Liver (tissue), 9 donors: Measurements from ENCODE around the gene RAPGEF4. TPM values are rescaled to one million over a fixed set of nuclear protein-coding genes. Genes with fewer than 3 reads are reported as not detected.

Source experiments
- DNase-seq: peaks from one replicate; pipeline ENCODE4 v3.0.0-alpha.2; 2017; ENCODE audit warnings: low spot score
- H3K27ac ChIP-seq, 2 donors: one replicate each; pipeline ENCODE4 v1.7.0; 2013; ENCODE audit warnings: inconsistent platforms in 2 of 2, low read length in 2 of 2, control low read depth in 1 of 2, low read depth in 1 of 2, mild to moderate bottlenecking in 1 of 2
- H3K27me3 ChIP-seq, 4 donors: one replicate each; pipeline versions ENCODE4 v1.6.1 to v1.7.0; 2013; ENCODE audit warnings: low read length in 3 of 4, inconsistent platforms in 1 of 4, mild to moderate bottlenecking in 1 of 4, moderate library complexity in 1 of 4; ENCODE audit not compliant: control insufficient read depth in 4 of 4, insufficient read depth in 4 of 4
- H3K36me3 ChIP-seq, 4 donors: one replicate each; pipeline versions ENCODE4 v1.6.1 to v1.7.0; 2013; ENCODE audit warnings: low read length in 3 of 4, mild to moderate bottlenecking in 3 of 4, low read depth in 1 of 4, moderate library complexity in 1 of 4; ENCODE audit not compliant: control insufficient read depth in 4 of 4, insufficient read depth in 3 of 4
- H3K4me1 ChIP-seq, 4 donors: one replicate each; pipeline versions ENCODE4 v1.6.1 to v1.7.0; 2013; ENCODE audit warnings: low read length in 3 of 4, mild to moderate bottlenecking in 3 of 4, moderate library complexity in 1 of 4; ENCODE audit not compliant: control insufficient read depth in 4 of 4, insufficient read depth in 4 of 4
- H3K4me3 ChIP-seq, 3 donors: one replicate each; pipeline versions ENCODE4 v1.6.1 to v1.7.0; 2013; ENCODE audit warnings: low read length in 3 of 3, control low read depth in 1 of 3, low read depth in 1 of 3, mild to moderate bottlenecking in 1 of 3
- H3K9ac ChIP-seq, 2 donors: one replicate each; pipeline ENCODE4 v1.7.0; 2013; ENCODE audit warnings: low read length in 2 of 2, mild to moderate bottlenecking in 2 of 2, moderate library complexity in 2 of 2, control low read depth in 1 of 2, low read depth in 1 of 2
- H3K9me3 ChIP-seq, 4 donors: one replicate each; pipeline versions ENCODE4 v1.6.1 to v1.7.0; 2013; ENCODE audit warnings: low read length in 3 of 4; ENCODE audit not compliant: control insufficient read depth in 4 of 4
- ATF3 ChIP-seq: IDR thresholded peaks from 2 replicates; pipeline ENCODE4 v1.6.1; 2016; ENCODE audit warnings: antibody characterized with exemption
- CTCF ChIP-seq: fragments of 150-350 bp; IDR thresholded peaks from 2 replicates; pipeline ENCODE4 v1.5.1; 2017; ENCODE audit warnings: improper control_type of control experiment, low read depth, low read length; ENCODE audit not compliant: missing input control
- EGR1 ChIP-seq, 2 donors: IDR thresholded peaks; 2 replicates each; pipeline ENCODE4 v1.6.1; 2016 to 2018; ENCODE audit warnings: antibody characterized with exemption in 2 of 2, low read depth in 2 of 2
- FOXA1 ChIP-seq: IDR thresholded peaks from 2 replicates; pipeline ENCODE4 v1.6.1; 2016; ENCODE audit warnings: antibody characterized with exemption
- GABPA ChIP-seq, 2 donors: IDR thresholded peaks in 1 of 2; conservative IDR thresholded peaks in 1 of 2; 2 replicates each; pipeline ENCODE4 v1.6.1; 2016; ENCODE audit warnings: antibody characterized with exemption in 2 of 2, mild to moderate bottlenecking in 1 of 2, moderate library complexity in 1 of 2
- HNF4A ChIP-seq, 2 donors: conservative IDR thresholded peaks; 2 replicates each; pipeline ENCODE4 v1.6.1; 2016; ENCODE audit warnings: antibody characterized with exemption in 2 of 2, mild to moderate bottlenecking in 2 of 2
- HNF4G ChIP-seq: IDR thresholded peaks from 2 replicates; pipeline ENCODE4 v1.6.1; 2016; ENCODE audit warnings: antibody characterized with exemption
- MAX ChIP-seq: IDR thresholded peaks from 2 replicates; pipeline ENCODE4 v1.6.1; 2016; ENCODE audit warnings: antibody characterized with exemption
- NR2F2 ChIP-seq: IDR thresholded peaks from 2 replicates; pipeline ENCODE4 v1.6.1; 2016; ENCODE audit warnings: antibody characterized with exemption
- RAD21 ChIP-seq, 2 donors: IDR thresholded peaks; 2 replicates each; pipeline ENCODE4 v1.6.1; 2016; ENCODE audit warnings: antibody characterized with exemption in 2 of 2, mild to moderate bottlenecking in 2 of 2
- REST ChIP-seq: IDR thresholded peaks from 2 replicates; pipeline ENCODE4 v1.6.1; 2016; ENCODE audit warnings: antibody characterized with exemption, mild to moderate bottlenecking
- RXRA ChIP-seq, 2 donors: IDR thresholded peaks; 2 replicates each; pipeline ENCODE4 v1.6.1; 2017 to 2018; ENCODE audit warnings: antibody characterized with exemption in 2 of 2, mild to moderate bottlenecking in 1 of 2
- SP1 ChIP-seq: IDR thresholded peaks from 2 replicates; pipeline ENCODE4 v1.6.1; 2018; ENCODE audit warnings: antibody characterized with exemption, mild to moderate bottlenecking
- YY1 ChIP-seq: IDR thresholded peaks from 2 replicates; pipeline ENCODE4 v1.6.1; 2016; ENCODE audit warnings: antibody characterized with exemption, mild to moderate bottlenecking
- WGBS: extraction: QIAGEN DNeasy Blood & Tissue Kit; methylation state at CpG from one replicate; pipeline ENCODE4 v1.1.7; 2013; 5-methylcytosine and 5-hydroxymethylcytosine counted together
- polyA plus RNA-seq, 2 donors: library from polyadenylated mRNA; stranded (reverse) in 1 of 2; unstranded in 1 of 2; fragments of 200-250 nt in 1 of 2; fragments of >200 nt in 1 of 2; fragmentation: Nextera tagmentation in 1 of 2; extraction: Ambion mirVana in 1 of 2; gene quantifications; one replicate each; pipeline versions ENCODE4 v1.2.1 to v1.2.3, GENCODE V29; 2013 to 2015
- total RNA-seq, 2 donors: library from RNA; depleted of rRNA; stranded (reverse); fragments of >200 nt; gene quantifications; one replicate each; pipeline ENCODE4 v1.2.3, GENCODE V29; 2014
- donor health status: healthy.
- donor health status: healthy.
- donor health status: healthy.
- donor health status: healthy.
- donor health status: healthy.

RAPGEF4 gene
- total and polyA plus RNA-seq, 4 donors = 1.5 to 18.2 (median 8.3) TPM

- H3K27me3 ChIP-seq = no peaks in the 10 kb centered on the region
- H3K36me3 ChIP-seq = no peaks in the 10 kb centered on the region
- no peaks in the 10 kb centered on the region for H3K9me3 ChIP-seq
- H3K4me1 ChIP-seq = no peaks in the 10 kb centered on the region
- H3K9ac ChIP-seq = no peak overlapping the region
- WGBS = 46% methylated on average over 1 of the region's 1 CpG
- TF ChIP-seq HNF4A (conservative IDR thresholded peaks at IDR 0.05) = no peak
- TF ChIP-seq MAX = no peak
- TF ChIP-seq REST = no peak
- TF ChIP-seq EGR1 (IDR thresholded peaks at IDR 0.05; ENCODE audit: low read depth in 2 of 2) = no peak
- no peak for TF ChIP-seq RXRA (IDR thresholded peaks at IDR 0.05)
- no peak for TF ChIP-seq HNF4G
- no peak for TF ChIP-seq NR2F2
- TF ChIP-seq FOXA1 = no peak
- no peak for TF ChIP-seq GABPA (IDR thresholded peaks at IDR 0.05 in 1 of 2, conservative IDR thresholded peaks at IDR 0.05 in 1 of 2)
- TF ChIP-seq RAD21 (IDR thresholded peaks at IDR 0.05) = no peak
- no peak for TF ChIP-seq ATF3
- no peak for TF ChIP-seq CTCF
- TF ChIP-seq YY1 = no peak
- no peak overlapping the region for H3K4me3 ChIP-seq
- H3K27ac ChIP-seq = no peak overlapping the region
- DNase-seq = no peak
Measured at GRCh38 chr2:172878260-172878659, 142.6 kb downstream of the RAPGEF4 start.

- TF ChIP-seq RAD21 (IDR thresholded peaks at IDR 0.05) (no peak), EGR1 (IDR thresholded peaks at IDR 0.05; ENCODE audit: low read depth in 2 of 2) (no peak), HNF4G (no peak), SP1 (no peak), NR2F2 (no peak), FOXA1 (no peak), MAX (no peak)
- Histone ChIP-seq H3K27me3 (no peaks in the 10 kb centered on the region), H3K27ac (no peak overlapping the region), H3K36me3 (no peaks in the 10 kb centered on the region), H3K4me1 (no peaks in the 10 kb centered on the region), H3K4me3 (no peak overlapping the region), H3K9ac (no peak overlapping the region), H3K9me3 (no peaks in the 10 kb centered on the region)
- DNase-seq = no peak
- 91% methylated on average over 1 of the region's 1 CpG for WGBS
Measured at GRCh38 chr2:172884336-172884735, 148.7 kb downstream of the RAPGEF4 start.
